ENCODE results near the gene SLC1A7.

The SLC1A7 gene

DNA sequence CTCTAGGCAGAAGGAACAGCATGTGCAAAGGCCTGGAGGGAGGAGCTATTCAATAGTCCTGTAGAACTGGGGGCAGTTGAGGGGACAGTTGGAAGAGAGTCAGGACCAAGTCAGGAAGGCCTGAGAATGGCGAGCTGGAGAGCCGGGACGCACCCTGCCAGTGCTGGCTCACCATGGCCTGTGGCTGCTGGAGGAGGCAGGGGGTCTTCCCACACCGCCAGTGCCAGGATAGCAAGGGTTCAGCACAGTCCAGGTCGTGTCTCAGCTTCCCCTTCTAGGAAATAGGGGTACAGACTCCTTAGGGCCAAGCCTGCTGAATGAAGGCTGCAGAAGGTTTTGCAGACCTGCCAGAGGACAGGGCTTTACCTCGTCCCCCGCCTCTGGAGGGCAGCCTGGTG is 73.2 kb downstream of the SLC1A7 start:
- H3K36me3 ChIP-seq (ENCODE audit: insufficient read depth, low read length) = no peaks in the 10 kb centered on the region
- no peaks in the 10 kb centered on the region for H3K9me3 ChIP-seq (ENCODE audit: low read length)
- 0 out of 2 replicates have a peak, but pooled peaks cover 5% of the 10 kb centered on the region for H3K27me3 ChIP-seq (ENCODE audit: insufficient read depth, low read length)
- no peak overlapping the region for H2AFZ ChIP-seq (ENCODE audit: low read length)
- H3K79me2 ChIP-seq (ENCODE audit: insufficient read depth, low read length) = no peaks in the 10 kb centered on the region
- H3K4me3 ChIP-seq (ENCODE audit: low read depth, low read length, poor library complexity, severe bottlenecking) = no peak overlapping the region
- H3K4me1 ChIP-seq (ENCODE audit: insufficient read depth, low read length, severe bottlenecking) = no peaks in the 10 kb centered on the region
- no peak for TF ChIP-seq EZH2 (IDR thresholded peaks at IDR 0.05; ENCODE audit: borderline replicate concordance, low read length)
- TF ChIP-seq, protein P1, sequence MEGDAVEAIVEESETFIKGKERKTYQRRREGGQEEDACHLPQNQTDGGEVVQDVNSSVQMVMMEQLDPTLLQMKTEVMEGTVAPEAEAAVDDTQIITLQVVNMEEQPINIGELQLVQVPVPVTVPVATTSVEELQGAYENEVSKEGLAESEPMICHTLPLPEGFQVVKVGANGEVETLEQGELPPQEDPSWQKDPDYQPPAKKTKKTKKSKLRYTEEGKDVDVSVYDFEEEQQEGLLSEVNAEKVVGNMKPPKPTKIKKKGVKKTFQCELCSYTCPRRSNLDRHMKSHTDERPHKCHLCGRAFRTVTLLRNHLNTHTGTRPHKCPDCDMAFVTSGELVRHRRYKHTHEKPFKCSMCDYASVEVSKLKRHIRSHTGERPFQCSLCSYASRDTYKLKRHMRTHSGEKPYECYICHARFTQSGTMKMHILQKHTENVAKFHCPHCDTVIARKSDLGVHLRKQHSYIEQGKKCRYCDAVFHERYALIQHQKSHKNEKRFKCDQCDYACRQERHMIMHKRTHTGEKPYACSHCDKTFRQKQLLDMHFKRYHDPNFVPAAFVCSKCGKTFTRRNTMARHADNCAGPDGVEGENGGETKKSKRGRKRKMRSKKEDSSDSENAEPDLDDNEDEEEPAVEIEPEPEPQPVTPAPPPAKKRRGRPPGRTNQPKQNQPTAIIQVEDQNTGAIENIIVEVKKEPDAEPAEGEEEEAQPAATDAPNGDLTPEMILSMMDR (IDR thresholded peaks at IDR 0.05; ENCODE audit: low read length) = no peak
- H3K27ac ChIP-seq (ENCODE audit: low read depth, low read length, poor library complexity, severe bottlenecking) = no peak overlapping the region
- H3K9ac ChIP-seq (ENCODE audit: low read length) = no peak overlapping the region
- H3F3A ChIP-seq (ENCODE audit: insufficient read depth, low read length) = no peaks in the 10 kb centered on the region
- no peak overlapping the region for H3K4me2 ChIP-seq (ENCODE audit: low read length)
- no peaks in the 10 kb centered on the region for H4K20me1 ChIP-seq (ENCODE audit: insufficient read depth, low read length)
- H3K9me2 ChIP-seq (ENCODE audit: low read depth, low read length) = no peaks in the 10 kb centered on the region

DNA sequence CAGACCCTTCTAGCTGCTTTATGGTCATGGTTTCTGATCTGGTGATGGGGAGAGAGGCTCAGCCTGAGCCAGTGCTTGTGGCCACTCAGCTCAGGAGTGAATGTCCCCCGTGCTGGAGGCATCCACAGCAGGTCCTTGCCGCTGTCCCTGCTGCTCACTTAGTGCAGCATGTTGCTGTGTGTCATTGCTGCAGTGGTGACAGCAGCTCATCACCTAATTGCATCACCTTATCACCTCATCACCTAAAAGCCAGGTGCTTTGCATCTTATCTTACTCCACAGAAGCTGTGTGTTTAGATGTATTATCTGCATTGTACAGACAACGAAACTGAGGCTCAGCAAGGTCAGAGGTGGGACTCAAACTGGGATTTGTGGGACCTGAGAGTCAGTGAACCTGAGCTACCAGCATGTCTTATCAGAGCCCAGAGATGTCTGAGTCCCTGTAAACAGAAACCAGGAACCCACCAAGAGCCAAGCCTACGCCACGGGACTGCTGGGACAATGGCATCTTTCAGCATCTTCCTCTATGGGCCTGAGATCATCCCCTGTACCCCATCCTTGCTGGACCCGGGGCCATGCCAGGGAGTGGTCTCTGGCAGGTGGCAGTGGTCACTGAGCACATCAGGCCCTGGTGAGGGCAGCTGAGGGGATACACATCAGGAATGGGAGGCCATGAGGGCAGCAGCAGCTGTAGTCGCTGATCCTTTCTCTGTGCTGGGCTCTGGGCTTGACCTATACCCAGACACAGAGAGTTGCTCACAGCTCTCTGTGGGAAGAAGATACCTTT is 73.9 kb downstream of the SLC1A7 start:
- H3K27ac ChIP-seq (ENCODE audit: low read depth, low read length, poor library complexity, severe bottlenecking) = no peak overlapping the region
- H3K4me3 ChIP-seq (ENCODE audit: low read depth, low read length, poor library complexity, severe bottlenecking) = no peak overlapping the region
- H3K9me3 ChIP-seq (ENCODE audit: low read length) = no peaks in the 10 kb centered on the region
- no peak overlapping the region for H3K4me2 ChIP-seq (ENCODE audit: low read length)
- no peaks in the 10 kb centered on the region for H3K4me1 ChIP-seq (ENCODE audit: insufficient read depth, low read length, severe bottlenecking)
- no peaks in the 10 kb centered on the region for H3K79me2 ChIP-seq (ENCODE audit: insufficient read depth, low read length)
- H4K20me1 ChIP-seq (ENCODE audit: insufficient read depth, low read length) = no peaks in the 10 kb centered on the region
- H3K27me3 ChIP-seq (ENCODE audit: insufficient read depth, low read length) = 0 out of 2 replicates have a peak, but pooled peaks cover 5% of the 10 kb centered on the region
- H3K9ac ChIP-seq (ENCODE audit: low read length) = no peak overlapping the region
- no peaks in the 10 kb centered on the region for H3K9me2 ChIP-seq (ENCODE audit: low read depth, low read length)
- H3F3A ChIP-seq (ENCODE audit: insufficient read depth, low read length) = no peaks in the 10 kb centered on the region
- no peaks in the 10 kb centered on the region for H3K36me3 ChIP-seq (ENCODE audit: insufficient read depth, low read length)
- TF ChIP-seq, protein P1 (IDR thresholded peaks at IDR 0.05; ENCODE audit: low read length) = no peak
- TF ChIP-seq EZH2 (IDR thresholded peaks at IDR 0.05; ENCODE audit: borderline replicate concordance, low read length) = no peak
- H2AFZ ChIP-seq (ENCODE audit: low read length) = no peak overlapping the region

GRCh38 chr1:53067886-53068285 is 74.6 kb downstream of the SLC1A7 start:
- Histone ChIP-seq H3F3A (ENCODE audit: insufficient read depth, low read length) (no peaks in the 10 kb centered on the region), H3K4me1 (ENCODE audit: insufficient read depth, low read length, severe bottlenecking) (no peaks in the 10 kb centered on the region), H3K36me3 (ENCODE audit: insufficient read depth, low read length) (no peaks in the 10 kb centered on the region), H3K4me2 (ENCODE audit: low read length) (no peak overlapping the region), H4K20me1 (ENCODE audit: insufficient read depth, low read length) (no peaks in the 10 kb centered on the region), H3K79me2 (ENCODE audit: insufficient read depth, low read length) (no peaks in the 10 kb centered on the region), H3K9me2 (ENCODE audit: low read depth, low read length) (no peaks in the 10 kb centered on the region), H3K27ac (ENCODE audit: low read depth, low read length, poor library complexity, severe bottlenecking) (no peak overlapping the region), H3K27me3 (ENCODE audit: insufficient read depth, low read length) (0 out of 2 replicates have a peak, but pooled peaks cover 5% of the 10 kb centered on the region), H2AFZ (ENCODE audit: low read length) (no peak overlapping the region), H3K4me3 (ENCODE audit: low read depth, low read length, poor library complexity, severe bottlenecking) (no peak overlapping the region), H3K9me3 (ENCODE audit: low read length) (no peaks in the 10 kb centered on the region), H3K9ac (ENCODE audit: low read length) (no peak overlapping the region)
- TF ChIP-seq, protein P1 (IDR thresholded peaks at IDR 0.05; ENCODE audit: low read length) = no peak
- no peak for TF ChIP-seq EZH2 (IDR thresholded peaks at IDR 0.05; ENCODE audit: borderline replicate concordance, low read length)

All from OCI-LY1 (cell line).